ENCODE measurements around the gene BBS1.
"Not testable (repeated sequence)": the region's sequence is repeated elsewhere in the genome, so short reads cannot be mapped to it uniquely, and the experiment has no call there.

BBS1 gene

DNA sequence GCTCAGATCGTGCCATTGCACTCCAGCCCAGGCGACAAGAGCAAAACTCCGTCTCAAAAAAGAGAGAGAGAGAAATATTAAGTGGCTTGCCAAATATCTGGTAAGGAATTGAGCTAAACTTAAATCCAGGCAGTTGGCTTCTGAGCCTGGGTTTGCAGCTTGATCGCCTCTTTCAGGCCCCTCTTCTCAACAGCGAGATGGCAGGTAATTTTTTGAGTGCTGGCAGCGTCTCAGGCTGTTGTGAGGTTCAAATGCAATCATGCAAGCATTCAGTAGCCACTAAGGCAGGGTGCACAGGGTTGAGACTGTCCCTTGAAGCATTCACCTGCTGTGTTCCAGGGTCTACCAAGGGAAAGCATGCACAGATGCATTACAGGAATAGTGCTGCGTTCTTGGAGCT, 58.6 kb downstream of the BBS1 start:
- H3K27ac ChIP-seq = peak overlapping the region; percentile 76
- no peak for TF ChIP-seq ZFX (IDR thresholded peaks at IDR 0.05)
- TF ChIP-seq, protein P1, sequence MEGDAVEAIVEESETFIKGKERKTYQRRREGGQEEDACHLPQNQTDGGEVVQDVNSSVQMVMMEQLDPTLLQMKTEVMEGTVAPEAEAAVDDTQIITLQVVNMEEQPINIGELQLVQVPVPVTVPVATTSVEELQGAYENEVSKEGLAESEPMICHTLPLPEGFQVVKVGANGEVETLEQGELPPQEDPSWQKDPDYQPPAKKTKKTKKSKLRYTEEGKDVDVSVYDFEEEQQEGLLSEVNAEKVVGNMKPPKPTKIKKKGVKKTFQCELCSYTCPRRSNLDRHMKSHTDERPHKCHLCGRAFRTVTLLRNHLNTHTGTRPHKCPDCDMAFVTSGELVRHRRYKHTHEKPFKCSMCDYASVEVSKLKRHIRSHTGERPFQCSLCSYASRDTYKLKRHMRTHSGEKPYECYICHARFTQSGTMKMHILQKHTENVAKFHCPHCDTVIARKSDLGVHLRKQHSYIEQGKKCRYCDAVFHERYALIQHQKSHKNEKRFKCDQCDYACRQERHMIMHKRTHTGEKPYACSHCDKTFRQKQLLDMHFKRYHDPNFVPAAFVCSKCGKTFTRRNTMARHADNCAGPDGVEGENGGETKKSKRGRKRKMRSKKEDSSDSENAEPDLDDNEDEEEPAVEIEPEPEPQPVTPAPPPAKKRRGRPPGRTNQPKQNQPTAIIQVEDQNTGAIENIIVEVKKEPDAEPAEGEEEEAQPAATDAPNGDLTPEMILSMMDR (conservative IDR thresholded peaks at IDR 0.05) = no peak

DNA sequence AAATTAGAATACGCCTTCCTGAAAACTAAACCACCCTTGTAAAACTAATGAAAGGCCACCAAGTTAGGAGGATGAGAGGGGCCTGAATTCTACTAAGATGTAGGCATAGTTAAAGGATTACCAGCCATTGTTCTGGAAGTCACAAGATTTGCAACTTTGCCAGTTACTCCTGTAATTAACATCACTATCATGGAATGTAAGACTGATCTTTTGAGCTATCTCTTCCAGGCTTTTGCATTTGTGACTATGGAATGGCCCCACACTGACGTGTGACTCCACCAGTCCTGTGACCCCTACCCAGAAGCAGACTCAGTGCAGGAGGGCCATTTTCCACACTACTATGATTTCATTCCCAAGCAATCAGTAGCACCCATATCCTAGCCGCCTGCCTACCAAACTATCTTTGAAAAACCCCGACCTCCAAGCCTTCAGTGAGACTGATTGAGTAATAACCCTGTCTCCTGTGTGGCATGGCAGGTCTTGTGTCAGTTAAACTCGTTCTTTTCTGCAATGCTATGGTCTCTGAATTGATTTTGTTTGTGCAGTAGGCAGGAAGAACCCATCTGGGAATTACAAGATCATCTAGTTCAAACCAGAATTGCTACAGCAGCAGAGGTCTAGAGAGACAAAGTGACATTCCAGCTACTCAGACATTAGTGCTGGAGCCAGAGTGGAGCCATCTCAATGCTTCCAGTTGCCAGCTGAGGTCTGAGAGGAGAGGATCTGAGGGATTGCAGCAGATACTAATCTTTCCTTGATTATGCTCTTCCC, 59.8 kb downstream of the BBS1 start:
- TF ChIP-seq, protein P1 (conservative IDR thresholded peaks at IDR 0.05) = no peak
- no peak for TF ChIP-seq ZFX (IDR thresholded peaks at IDR 0.05)
- no peak overlapping the region for H3K27ac ChIP-seq

DNA sequence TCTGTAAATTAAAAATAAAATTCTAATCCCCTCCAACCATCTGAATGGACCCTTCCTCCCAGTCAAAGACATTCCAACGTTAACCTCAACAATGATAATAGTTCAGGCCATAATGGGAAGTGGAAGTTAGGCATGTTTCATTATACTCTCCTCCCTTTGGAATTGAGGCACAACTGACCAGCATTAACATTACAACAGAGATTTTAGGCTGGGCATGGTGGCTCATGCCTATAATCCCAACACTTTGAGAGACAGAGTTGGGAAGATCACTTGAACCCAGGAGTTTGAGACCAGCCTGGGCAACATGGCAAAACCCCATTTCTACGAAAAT, 60.4 kb downstream of the BBS1 start:
- no peak overlapping the region for H3K27ac ChIP-seq

DNA sequence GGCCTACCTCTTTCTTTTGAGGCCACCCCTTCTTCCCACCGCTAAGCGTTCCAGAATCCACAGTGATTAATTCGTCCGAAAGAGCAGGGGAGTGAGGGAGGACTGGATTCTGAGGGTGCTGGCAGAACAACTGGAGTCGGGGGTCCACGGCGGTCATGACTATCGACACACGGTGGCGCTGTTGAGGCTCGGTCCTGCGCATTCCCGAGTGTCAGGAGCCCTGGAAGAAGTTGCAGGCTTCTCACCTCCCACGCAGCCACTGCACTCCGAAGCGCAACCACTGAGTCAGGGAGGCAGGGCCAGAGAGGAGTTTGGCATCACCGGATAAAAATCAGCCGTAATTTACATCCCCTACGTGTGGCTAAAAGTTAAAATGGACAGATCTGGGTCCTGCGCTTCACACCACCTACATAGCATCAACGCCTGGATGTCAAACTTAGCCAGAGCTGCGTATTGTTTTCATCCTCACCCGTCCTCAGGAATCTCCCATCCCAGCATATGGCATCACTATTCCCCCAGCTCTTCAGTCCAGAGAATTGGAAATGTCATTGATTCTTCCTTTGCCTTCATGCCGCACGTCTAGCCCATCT, 68.7 kb downstream of the BBS1 start:
- TF ChIP-seq ZFX (IDR thresholded peaks at IDR 0.05) = no peak
- TF ChIP-seq, protein P1 (conservative IDR thresholded peaks at IDR 0.05) = peak; percentile 87
- H3K27ac ChIP-seq = no peak overlapping the region

More for the DNA sequence above, 60.4 kb downstream of the BBS1 start:
- no peak for TF ChIP-seq ZFX (IDR thresholded peaks at IDR 0.05)
- TF ChIP-seq, protein P1 (conservative IDR thresholded peaks at IDR 0.05) = no peak

DNA sequence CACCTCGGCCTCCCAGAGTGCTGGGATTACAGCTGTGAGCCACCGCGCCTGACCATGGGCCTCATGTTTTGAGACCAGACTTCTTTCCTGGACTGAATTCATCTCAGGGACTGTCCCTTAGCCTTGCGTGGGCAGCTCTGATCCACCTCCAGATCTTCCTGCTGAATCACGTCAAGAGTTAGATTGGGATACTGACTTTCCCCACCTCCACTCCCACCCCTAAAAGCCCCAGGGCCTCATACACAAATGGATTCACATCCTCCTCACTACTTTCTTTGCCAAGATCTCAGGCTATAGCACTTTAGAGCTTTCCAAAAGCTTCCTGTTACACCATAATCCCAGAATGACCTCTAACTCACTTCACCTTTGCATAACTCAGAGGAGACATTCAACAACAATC, 70.4 kb downstream of the BBS1 start:
- no peak for TF ChIP-seq ZFX (IDR thresholded peaks at IDR 0.05)
- TF ChIP-seq, protein P1 (conservative IDR thresholded peaks at IDR 0.05) = no peak
- H3K27ac ChIP-seq = no peak overlapping the region

DNA sequence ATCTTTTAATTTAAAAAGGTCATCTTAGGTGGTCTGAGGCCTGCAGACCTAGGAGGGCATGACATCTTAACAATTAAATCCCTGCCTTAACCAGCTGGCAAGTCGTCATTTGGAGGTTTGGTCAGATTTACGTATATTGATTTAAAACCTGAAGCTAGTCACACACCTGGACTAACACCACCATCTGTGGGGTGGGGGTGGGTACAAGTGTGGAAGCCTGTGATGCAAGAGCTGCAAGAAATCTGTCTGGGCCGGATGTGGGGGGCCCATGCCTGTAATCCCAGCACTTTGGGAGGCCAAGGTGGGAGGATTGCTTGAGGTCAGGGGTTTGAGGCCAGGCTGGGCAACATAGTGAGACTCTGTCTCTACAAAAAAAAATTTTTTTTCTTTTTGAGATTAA, 70.8 kb downstream of the BBS1 start:
- no peak overlapping the region for H3K27ac ChIP-seq
- TF ChIP-seq, protein P1 (conservative IDR thresholded peaks at IDR 0.05) = no peak
- no peak for TF ChIP-seq ZFX (IDR thresholded peaks at IDR 0.05)

DNA sequence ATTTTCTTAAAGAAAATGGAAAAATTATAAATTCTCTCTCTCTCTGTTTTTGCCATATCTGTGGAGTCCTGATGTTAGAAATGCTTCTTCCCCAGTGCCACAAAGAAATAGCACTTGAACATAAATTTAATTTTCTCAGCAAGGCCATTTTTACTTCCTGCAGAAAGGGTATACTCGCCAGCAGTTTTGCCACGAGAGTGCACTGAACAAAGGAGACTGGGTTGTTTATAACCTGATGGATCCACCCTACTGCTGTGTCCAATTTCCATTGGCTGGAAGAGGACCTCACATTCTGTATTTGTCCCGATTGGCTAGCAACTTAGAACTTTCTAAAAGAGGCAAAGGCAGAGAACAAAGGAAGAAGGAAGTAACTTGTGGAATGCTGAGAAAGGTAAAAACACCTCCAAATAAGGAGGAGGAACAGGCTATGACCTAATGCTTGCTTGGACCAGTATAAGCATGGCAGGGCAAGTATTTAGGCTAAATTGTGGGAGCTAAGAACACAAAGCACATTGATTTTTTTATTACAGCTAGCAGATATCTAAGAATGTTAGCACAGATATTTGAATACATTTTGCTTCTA, 72.2 kb downstream of the BBS1 start:
- not testable (repeated sequence) for H3K27ac ChIP-seq

Data from C4-2B (cell line).